ENCODE data around the gene C1orf167.

- TF ChIP-seq CTCF (IDR thresholded peaks at IDR 0.05) = no peak
- TF ChIP-seq MAX (IDR thresholded peaks at IDR 0.05; ENCODE audit: low read depth) = no peak
Observed at GRCh38 chr1:11752359-11753088, 9.5 kb upstream of the C1orf167 start.

Measured in SK-N-SH (cell line).